Astrocyte (in vitro differentiated cells and primary cell): ENCODE measurements around the gene EIF4G3.

Experiments
- CTCF ChIP-seq: IDR thresholded peaks from 2 replicates; pipeline ENCODE4 v1.5.1; 2011; ENCODE audit warnings: low read depth, mild to moderate bottlenecking, inconsistent platforms, low read length, moderate library complexity; ENCODE audit not compliant: insufficient read depth
- EZH2 ChIP-seq: IDR thresholded peaks from 2 replicates; pipeline ENCODE4 v1.6.1; 2012; ENCODE audit warnings: mild to moderate bottlenecking, low read length, inconsistent platforms; ENCODE audit not compliant: insufficient read depth

GRCh38 chr1:21185221-21185731 is 8.6 kb upstream of the EIF4G3 start:
- TF ChIP-seq CTCF (no peak), EZH2 (no peak)
